A172 (cell line): Measurements from ENCODE around the gene WNT7B. TPM values are rescaled to one million over a fixed set of nuclear protein-coding genes. Genes with fewer than 3 reads are reported as not detected.

Experiments used
- DNase-seq: peaks from one replicate; pipeline ENCODE4 v3.0.0-alpha.2; 2015; ENCODE audit warnings: low spot score
- total RNA-seq: library from RNA; depleted of rRNA; stranded (reverse); fragments of >200 nt; shearing (Covaris generic); gene quantifications from 2 replicates; pipeline ENCODE4 v1.2.3, GENCODE V29; 2014

Gene WNT7B
- total RNA-seq, 1 experiment from 2014 or later: 4.5 TPM

- peak; percentile 40 for DNase-seq
Observed at GRCh38 chr22:45996241-45997076, 19.5 kb upstream of the WNT7B start.

GRCh38 chr22:45995405-45996101, 18.6 kb upstream of the WNT7B start:
- no peak for DNase-seq

- peak; percentile 53 for DNase-seq
Observed at GRCh38 chr22:45994491-45995404, 17.8 kb upstream of the WNT7B start.

GRCh38 chr22:45993841-45994240, 16.9 kb upstream of the WNT7B start:
- no peak for DNase-seq

- DNase-seq: no peak
Observed at GRCh38 chr22:45993143-45993692, 16.3 kb upstream of the WNT7B start.

GRCh38 chr22:45992737-45993136, 15.8 kb upstream of the WNT7B start:
- DNase-seq: no peak

GRCh38 chr22:45991098-45991497, 14.1 kb upstream of the WNT7B start:
- no peak for DNase-seq

GRCh38 chr22:45987136-45987861, 10.3 kb upstream of the WNT7B start:
- DNase-seq: no peak

- DNase-seq: no peak
Observed at GRCh38 chr22:45984316-45984916, 7.5 kb upstream of the WNT7B start.

- no peak for DNase-seq
Observed at GRCh38 chr22:45983797-45984196, 6.8 kb upstream of the WNT7B start.

- DNase-seq: no peak
Observed at GRCh38 chr22:45980761-45981160, 3.8 kb upstream of the WNT7B start.

- no peak for DNase-seq
Observed at GRCh38 chr22:45980268-45980570, 3.3 kb upstream of the WNT7B start.

GRCh38 chr22:45978275-45978713, 1.3 kb upstream of the WNT7B start:
- no peak for DNase-seq

GRCh38 chr22:45977551-45978274, 751 bp upstream of the WNT7B start:
- DNase-seq: no peak

- no peak for DNase-seq
Observed at GRCh38 chr22:45976254-45977002, 534 bp downstream of the WNT7B start.

GRCh38 chr22:45975164-45976161, 1.5 kb downstream of the WNT7B start:
- no peak for DNase-seq

- no peak for DNase-seq
Observed at GRCh38 chr22:45974498-45974897, 2.5 kb downstream of the WNT7B start.

- no peak for DNase-seq
Observed at GRCh38 chr22:45972889-45973253, 4.1 kb downstream of the WNT7B start.
